Activated T-helper 1 cell treated with anti-CD3 and anti-CD28 coated beads, Interleukin-2, amount 50 U/mL, for 16 hours (primary cell): Measurements from ENCODE around the gene HSD3B1.

ENCODE experiments used
- DNase-seq, 2 donors: peaks; one replicate each; pipeline ENCODE4 v3.0.0-alpha.2; 2020; ENCODE audit warnings: low read depth in 1 of 2, low spot score in 1 of 2

HSD3B1 gene

DNA sequence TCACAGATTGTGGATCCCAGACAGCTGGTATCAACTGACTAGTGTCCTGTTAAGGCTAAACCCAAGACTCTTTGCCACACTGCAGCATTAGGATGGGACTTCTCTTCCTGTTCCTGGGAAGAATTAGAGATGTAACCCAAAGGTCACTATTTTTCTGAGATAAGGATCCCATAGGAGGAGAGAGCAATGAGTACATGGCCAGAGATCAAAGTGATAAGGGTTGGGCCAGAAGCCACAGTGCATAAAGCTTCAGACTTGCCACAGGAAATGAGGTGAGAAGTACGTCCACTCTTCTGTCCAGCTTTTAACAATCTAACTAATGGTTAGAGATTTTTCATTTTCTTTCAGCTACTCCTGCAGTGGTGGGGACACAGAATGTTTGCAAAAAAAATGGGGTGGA lies at the start of gene HSD3B1:
Gene HSD3B1, plus strand, starts transcription at position 270 of the 400 bp plus-strand sequence. CDS start 267 bp downstream, outside the sequence.
- DNase-seq: no peak

DNA sequence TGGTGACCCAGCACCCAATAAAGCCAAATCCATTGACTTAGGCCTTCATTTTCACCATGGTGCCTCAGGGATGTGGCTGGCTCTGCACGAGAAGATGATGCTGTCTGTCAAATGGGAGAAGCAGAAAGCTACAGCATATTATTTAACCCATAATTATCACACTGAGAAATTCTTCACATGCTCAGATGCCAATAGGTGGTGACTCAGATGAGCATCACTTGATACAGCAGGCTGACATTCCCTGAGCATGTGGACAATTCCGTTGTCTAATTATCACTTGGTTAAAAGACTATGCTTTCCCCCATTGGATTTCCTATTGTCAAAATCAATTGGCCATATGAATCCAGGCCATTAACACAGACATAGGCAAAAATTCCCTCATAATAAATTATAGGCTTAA lies 44.0 kb upstream of the HSD3B1 start:
- DNase-seq: no peak

DNA sequence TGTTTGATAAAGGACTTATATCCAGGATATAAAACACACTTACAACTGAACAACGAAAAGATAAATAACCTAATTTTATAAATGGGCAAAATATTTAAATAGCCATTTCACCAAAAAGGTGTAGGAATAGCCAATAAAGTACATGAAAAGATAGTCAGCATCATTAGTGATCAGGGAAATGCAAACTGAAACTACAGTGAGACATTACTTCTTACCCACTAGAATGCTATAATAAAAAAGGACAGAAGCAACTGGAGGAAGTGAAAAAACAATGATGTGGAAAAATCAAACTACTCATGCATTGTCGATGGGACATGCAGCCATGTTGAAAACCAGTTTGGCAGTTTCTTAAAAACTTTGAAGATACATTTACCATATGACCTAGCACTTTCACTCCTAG lies 43.4 kb upstream of the HSD3B1 start:
- no peak for DNase-seq

DNA sequence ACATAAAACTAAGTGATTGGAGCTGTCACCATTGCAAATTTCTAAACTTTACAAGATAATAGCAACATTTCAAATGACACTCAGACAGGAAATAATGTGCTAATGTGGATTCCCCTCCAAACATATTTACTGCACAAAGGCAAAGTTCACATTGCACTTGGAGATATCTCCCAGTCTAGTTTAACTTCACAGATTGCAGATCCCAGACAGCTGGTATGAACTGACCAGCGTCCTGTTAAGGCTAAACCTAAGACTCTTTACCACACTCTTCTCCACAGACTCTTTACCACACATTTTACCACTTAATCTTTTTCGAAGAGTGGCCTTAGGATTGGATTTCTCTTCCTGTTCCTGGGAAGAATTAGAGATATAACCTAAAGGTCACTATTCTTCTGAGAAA lies 40.6 kb upstream of the HSD3B1 start:
- DNase-seq: no peak

DNA sequence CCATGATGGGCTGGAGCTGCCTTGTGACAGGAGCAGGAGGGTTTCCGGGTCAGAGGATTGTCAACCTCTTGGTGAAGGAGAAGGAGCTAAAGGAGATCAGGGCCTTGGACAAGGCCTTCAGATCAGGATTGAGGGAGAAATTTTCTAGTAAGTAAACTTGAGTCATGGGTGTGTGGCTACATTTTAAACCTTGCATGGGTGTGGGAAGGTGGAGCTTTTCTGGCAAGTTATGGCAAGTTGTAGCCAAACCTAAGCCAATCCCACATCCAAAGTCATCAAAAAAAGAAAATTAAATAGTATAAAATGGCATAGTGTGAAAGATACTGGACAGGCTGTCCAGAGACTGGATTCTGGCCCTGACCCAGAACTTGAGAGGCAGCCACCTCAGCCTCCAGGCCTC lies 39.8 kb upstream of the HSD3B1 start:
- DNase-seq: no peak

DNA sequence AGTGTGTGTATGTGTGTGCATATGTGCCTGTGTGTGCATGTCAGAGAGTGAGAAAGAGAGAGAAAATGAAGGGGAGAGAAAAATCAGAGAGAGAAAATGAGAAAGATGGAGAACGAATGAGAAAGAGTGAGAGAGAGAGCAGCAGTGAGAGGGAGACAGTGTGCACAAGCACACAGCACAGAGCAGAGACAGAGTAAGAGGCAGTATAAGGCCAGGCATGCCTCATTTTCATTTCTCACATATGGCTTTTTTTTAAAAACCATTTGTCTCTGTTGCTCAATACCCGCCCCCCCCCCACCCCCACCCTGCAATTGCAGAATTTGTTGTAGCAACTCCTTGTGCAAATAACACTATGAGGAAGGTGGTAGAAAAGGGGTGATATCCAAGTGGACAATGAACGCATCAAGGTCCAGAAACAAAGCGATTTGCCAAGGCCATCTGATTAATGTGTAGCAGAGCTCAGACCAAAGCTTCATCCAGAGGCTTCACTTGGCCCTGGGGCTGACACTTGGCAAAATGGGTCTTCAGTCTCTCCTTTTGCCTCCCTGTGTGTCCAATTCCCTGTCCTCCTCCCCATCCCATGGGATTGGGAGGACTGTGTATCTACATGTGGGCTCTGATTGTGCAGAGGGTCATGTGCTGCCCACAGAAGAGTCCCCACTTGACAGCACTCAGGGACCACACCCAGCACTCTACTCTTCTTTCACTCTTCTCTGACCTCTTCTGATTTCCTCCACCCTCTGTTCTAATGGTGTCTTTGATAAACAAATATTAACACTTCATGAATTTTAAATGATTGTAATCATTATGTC lies 38.9 kb upstream of the HSD3B1 start:
- DNase-seq: no peak

DNA sequence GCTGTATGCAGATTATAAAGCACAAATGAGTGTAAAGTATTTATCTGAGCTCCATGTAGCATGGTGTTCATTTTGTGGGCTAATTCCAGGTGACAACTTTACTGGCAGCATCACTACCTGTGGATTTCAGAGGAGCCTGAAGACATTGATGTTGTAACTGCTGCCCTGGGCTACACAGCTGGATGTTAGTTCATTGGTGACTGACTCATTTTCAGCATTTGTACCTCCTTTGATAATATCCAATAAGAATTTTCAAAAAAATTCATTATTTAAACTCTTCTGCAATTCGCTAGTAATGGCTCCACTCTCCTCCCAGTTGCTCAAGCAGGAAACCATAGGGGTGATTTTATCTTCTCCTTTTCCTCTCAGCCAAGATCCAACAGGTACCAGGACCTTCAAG lies 37.3 kb upstream of the HSD3B1 start:
- no peak for DNase-seq

DNA sequence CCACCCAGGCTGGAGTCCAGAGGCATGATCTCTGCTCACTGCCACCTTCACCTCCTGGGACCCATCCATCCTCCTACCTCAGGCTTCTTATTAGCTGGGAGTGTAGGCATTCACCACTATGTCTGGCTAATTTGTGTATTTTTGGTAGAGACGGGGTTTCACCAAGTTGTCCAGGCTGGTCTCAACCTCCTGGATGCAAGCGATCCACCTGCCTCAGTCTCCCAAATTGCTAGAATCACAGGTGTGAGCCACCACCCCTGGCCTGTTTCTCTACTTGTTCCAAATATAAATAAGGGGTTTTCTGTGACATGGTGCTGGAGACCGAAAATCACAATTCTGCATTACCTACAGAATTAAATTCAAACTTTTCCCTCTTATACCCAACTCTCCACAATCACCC lies 36.6 kb upstream of the HSD3B1 start:
- no peak for DNase-seq

DNA sequence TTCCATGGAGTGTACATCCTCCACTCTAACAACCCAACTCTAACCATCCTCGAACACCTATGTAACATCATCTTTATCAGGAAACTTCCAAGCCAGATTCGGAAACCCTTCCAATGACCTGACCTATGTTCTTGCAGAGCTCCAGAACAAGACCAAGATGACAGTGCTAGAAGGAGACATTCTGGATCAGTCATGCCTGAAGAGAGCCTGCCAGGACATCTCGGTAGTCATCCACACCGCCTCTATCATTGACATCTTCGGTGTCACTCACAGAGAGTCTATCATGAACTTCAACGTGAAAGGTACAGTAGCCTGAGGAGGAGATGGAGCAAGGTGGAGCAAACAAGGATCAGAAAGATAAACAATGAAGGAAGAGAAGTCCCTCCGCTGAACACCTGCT lies 36.1 kb upstream of the HSD3B1 start:
- no peak for DNase-seq

DNA sequence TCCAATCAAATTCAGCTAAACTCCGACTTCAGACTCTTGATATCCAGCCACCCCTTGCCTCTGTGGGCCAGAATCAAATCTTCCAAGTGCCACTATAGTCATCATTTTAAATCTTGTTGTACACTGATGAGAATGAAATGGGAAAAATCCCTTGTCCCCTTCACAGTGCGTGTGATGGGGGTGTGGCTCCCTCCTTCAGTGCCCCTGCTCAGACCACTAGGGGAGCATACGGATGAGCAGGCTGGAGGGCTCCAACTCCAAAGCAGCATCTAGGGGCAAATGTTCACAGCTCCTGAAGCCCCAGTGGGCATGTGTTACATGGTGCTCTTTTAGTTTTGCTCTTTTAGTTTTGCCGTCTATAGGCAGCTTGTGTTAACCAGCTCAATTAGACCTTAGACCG lies 35.4 kb upstream of the HSD3B1 start:
- DNase-seq: no peak

DNA sequence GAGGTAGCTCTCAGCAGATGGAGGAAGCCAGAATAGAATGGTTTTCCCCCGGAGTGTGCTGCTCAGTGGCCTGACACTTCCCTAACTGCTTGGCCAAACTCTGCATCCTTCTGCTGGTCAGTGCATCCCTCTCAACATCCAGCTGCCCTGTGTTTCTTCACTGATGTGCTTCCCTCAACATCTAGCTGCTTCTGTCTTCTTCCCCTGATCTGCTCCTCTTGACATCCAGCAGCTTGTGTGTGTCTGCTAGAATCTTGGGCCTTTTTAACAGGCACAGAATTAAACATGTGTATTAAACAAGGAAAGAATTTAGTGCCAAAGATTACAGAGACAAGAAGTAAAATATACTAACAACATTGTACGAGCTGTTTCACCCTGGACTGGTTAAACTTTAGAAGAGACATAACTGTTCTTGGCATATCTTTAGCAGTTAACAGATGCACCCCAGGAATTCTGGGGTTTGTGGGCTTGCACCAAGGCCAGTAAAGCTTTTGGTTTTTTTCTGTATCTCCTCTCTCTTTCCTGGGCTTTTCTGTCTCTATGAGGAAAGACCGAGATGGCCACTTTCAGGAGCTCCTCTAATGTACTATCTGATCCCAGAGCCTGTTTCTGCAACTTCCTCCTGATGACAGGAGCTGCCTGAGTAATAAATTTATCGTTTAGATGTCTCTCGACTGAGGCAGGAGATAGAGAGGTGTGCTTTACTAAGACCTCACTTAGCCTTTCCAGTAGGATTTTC lies 34.8 kb upstream of the HSD3B1 start:
- DNase-seq: no peak

DNA sequence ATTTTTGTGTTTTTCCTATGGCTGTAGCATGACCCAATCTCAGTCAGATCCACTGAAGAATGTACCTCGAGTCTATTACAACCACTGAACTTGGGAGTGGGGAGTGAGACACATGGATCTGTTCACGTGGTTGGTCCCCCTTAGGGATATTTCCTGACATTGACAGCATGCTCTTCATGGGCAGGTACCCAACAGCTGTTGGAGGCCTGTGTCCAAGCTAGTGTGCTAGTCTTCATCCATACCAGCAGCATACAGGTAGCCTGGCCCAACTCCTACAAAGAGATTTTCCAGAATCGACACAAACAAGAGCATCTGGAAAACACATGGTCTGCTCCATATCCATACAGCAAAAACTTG lies 34.2 kb upstream of the HSD3B1 start:
- DNase-seq: no peak

DNA sequence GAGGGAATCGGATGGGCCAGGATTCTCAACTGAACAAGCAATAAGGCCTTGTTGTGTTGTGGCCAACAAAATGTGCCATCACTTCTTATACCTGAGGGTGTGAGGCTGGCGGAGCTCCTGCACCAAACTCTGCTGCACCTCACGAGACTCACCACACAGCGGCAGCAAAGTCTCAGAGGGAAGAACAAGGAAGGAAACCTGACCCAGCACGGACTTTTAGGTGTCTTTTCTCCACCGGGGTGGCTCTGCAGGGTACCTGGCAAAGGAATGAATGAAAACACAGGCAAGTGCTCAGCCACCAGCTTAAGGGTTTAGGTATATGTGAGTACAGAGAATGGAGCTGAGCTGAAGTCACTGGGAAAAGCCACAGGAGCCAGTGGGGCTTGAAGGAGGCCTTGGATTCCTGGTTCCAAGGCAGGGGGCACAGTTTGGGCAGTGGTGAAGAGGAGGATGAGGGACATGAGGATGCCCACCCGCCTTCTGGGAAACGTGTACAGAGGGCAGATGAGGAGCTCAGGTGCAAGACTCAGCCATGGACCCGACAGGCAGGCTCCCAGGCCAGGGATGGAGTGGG lies 31.1 kb upstream of the HSD3B1 start:
- DNase-seq: no peak

DNA sequence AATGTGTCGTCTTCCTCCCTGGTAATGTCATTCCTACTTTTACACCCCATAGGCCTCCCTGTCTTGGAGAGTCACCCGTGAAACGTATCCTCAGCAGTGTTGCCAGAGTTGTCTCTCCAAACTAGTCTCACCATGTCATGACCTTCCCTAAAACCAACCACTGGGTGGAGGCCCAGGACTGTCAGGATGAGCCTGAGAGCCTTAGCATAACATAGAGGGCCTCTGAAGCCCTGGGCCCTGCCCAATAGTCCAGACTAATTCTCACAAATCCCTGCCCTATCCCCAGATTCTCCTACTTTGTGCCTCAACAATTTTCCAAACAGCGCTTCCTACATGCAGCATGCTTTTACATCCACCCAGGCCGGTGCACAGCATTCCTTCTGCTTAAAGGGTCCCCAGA lies 29.3 kb upstream of the HSD3B1 start:
- no peak for DNase-seq

DNA sequence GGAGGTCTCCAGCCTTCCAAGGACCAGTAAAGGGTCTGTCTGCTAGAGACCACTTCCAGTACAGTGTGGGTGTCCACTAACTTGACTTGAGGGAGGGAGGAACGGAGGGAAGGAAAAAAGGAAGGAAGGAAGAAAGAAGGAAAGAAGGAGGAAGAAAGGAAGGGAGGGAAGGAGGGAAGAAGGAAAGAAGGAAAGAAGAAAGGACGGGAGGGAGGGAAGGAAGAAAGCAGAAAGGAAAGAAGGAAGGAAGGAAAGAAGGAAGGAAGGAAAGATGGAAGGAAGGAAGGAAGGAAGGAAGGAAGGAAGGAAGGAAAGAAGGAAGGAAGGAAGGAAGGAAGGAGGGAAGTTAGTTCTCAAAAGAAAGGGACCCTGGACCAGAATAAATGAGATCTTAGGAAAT lies 26.8 kb upstream of the HSD3B1 start:
- no peak for DNase-seq

DNA sequence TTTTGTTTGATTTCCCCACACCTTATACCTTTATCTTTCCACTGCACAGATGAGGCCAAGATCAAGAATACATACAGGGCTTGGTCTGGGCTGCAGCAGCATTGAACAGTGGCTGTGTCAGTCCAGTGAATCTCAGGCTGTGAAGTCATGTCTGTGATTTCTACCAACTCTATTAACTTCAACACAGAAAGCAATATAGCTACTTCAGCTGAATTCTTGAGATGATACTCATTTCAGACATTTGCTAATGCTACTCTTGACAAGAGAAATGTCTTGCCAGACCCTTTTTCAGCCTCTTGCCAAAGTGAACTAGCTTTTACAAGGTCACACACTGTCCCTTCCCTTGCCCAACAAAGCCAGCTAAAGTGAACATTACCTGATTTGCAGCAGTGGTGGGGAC lies 25.1 kb upstream of the HSD3B1 start:
- DNase-seq: no peak

DNA sequence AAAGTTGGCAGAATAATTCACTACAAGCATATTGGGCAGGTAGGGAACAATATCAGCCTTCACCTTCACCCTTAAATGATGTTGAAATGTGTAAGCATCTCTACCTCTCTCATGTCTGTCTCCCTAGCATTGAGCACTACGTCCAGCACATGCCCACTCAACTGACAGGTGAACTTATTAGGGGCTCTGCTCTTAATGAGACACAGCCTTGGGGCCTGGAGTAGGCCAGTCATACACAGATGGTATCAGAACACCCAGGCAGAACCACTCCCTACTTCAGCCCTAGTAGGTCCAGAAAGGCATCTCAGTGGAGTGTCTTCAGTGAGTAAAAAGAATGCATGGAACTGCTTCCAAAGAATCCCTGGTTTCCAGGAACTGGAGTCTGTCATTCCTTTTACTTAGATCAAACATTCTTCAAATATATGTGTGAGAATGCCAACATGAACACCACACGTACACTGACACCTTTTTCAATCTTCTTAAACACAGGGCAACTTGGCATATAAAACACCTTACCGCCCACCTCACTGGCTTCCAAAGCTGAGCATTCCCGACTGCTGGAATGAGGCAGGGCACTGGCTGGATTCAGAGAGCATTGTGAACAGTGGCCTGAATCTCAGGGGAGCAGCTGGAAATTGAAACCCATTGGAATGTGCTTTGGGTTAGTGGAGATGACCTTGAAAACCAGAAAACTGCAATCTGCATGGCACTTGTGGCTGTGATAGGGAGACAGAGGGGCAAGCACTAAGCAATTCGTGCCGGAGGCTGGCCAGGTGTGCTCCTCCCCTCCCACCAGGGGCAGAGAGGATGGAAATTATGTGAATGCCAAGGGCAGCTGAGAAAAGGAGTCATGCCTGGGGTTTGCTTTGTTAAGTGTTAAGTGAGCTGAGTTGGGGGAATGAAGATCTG lies 24.2 kb upstream of the HSD3B1 start:
- no peak for DNase-seq

DNA sequence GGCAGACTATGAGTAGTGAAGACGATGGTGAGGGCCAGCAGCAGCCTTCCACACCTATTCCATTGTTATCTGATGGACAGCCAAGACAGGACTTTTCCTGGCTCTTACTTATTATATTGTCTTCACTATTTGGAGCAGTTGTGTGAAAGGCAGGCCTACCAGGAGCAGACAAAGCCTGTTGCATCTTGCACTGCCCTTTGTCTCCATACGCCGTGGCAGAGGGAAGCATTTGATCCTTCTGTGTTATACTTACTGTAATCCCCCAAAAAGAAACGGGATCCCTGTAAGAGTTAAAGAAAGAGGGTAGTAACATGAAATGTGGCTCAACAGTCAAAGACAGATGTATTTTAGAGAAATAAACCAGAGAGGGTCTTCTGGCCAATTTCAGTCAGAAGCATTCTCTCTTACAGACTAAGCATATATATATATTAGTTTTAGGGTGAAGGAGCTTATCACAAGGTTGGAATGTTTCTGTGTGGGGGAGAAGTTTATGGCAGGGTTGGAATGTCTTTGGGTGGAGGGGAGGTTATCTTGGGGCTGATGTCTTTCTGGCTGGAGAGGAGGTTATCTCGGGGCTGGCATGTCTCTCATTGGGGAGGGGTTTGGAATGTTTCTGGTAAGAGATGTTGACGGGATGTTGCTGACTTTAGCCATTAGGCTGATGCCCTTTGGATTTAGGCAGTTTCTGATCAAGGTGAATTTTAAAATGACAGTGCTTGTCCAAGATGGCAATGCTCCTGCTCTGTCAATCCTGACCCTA lies 23.4 kb upstream of the HSD3B1 start:
- DNase-seq: no peak

DNA sequence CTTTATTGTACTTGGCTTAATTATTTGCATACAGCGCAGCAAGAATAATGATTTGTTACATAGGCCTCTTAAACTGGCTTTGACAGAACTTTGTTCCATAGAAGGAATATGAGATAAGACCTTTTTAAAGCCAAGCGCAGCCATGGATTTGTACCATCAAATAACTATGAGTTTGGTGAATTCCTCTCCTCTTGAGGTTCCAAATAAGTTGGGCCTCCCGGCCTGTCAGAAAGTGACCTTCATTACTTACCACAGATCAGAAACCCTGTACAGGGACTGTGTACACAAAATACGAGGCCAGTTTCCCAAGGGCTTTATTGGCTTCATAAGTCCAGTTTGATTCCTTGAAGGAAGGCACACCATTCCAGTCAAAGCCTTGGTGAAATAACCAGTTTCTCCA lies 21.8 kb upstream of the HSD3B1 start:
- no peak for DNase-seq

DNA sequence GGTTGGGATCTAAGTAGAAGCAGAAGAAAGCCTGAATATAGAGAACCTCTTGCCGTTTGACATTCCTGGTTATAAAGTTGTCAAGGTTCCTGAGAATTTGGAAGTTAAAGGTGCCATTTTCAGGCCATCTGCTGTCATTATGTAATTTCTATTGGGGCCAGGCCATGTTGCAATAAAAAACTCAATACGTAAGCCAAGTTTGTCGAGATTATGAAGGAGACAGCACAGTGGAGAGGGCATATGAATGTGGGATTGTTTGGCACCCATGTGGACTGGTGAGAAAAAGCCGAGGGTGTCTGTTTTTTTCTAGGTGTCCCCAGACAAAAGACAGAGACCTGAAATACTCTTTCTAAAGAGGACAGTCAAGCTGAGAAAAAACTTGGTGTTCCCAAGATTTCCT lies 18.8 kb upstream of the HSD3B1 start:
- DNase-seq: no peak

DNA sequence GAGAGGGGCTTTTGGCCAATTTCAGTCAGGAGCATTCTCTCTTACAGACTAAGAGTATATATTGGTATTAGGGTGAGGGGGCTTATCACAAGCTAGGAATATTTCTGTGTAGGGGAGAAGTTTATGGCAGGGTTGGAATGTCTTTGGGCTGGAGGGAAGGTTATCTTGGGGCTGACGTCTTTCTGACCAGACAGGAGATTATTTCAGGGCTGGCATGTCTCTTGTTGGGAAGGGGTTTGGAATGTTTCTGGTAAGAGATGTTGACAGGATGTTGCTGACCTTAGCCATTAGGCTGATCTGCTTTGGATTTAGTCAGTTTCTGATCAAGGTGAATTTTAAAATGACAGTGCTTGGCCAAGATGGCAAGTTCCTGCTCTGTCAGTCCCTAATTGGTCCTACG lies 17.8 kb upstream of the HSD3B1 start:
- no peak for DNase-seq
